OCI-LY7 (cell line): Measurements from ENCODE around the gene XRCC6.
"Not testable (repeated sequence)": the region's sequence is repeated elsewhere in the genome, so short reads cannot be mapped to it uniquely, and the experiment has no call there.

Source experiments
- EZH2phosphoT487 ChIP-seq: fragments of 200-600 bp; sonication (generic); IDR thresholded peaks from 2 replicates; pipeline ENCODE4 v1.6.1; 2018; ENCODE audit warnings: low read depth, borderline replicate concordance, mild to moderate bottlenecking, mixed run types, antibody characterized with exemption, low read length, moderate library complexity, mixed read lengths
- TF ChIP-seq, protein P1 (sequence below): fragments of 200-600 bp; sonication (generic); conservative IDR thresholded peaks from 2 replicates; pipeline ENCODE4 v1.5.1; 2014; ENCODE audit warnings: mild to moderate bottlenecking, antibody characterized with exemption, low read length, moderate library complexity, mixed read lengths

DNA sequence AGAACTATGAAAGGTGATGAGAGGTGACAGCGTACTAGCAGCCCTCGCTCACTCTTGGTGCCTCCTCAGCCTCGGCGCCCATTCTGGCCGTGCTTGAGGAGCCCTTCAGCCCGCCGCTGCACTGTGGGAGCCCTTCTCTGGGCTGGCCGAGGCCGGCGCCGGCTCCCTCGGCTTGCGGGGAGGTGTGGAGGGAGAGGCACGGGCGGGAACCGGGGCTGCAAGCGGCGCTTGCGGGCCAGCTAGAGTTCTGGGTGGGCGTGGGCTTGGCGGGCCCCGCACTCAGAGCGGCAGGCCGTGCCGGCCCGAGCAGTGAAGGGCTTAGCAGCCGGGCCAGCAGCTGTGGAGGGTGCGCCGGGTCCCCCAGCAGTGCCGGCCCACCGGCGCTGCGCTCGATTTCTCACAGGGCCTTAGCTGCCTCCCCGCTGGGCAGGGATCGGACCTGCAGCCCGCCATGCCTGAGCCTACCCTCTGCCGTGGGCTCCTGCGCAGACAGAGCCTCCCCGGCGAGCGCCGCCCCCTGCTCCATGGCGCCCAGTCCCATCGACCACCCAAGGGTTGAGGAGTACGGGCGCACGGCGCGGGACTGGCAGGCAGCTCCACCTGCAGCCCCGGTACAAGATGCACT is 27.6 kb upstream of the XRCC6 start:
- TF ChIP-seq, protein P1, sequence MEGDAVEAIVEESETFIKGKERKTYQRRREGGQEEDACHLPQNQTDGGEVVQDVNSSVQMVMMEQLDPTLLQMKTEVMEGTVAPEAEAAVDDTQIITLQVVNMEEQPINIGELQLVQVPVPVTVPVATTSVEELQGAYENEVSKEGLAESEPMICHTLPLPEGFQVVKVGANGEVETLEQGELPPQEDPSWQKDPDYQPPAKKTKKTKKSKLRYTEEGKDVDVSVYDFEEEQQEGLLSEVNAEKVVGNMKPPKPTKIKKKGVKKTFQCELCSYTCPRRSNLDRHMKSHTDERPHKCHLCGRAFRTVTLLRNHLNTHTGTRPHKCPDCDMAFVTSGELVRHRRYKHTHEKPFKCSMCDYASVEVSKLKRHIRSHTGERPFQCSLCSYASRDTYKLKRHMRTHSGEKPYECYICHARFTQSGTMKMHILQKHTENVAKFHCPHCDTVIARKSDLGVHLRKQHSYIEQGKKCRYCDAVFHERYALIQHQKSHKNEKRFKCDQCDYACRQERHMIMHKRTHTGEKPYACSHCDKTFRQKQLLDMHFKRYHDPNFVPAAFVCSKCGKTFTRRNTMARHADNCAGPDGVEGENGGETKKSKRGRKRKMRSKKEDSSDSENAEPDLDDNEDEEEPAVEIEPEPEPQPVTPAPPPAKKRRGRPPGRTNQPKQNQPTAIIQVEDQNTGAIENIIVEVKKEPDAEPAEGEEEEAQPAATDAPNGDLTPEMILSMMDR = not testable (repeated sequence)
- not testable (repeated sequence) for TF ChIP-seq EZH2phosphoT487
